HL-60/S4 (cell line): ENCODE results near the gene SRPK3.

Experiments
- in situ Hi-C: fragments of 300-500 bp; cut with MboI; formaldehyde crosslinking; loops from 2 replicates; pipeline ENCODE4 v1.14.3; 2022; ENCODE audit warnings: low sequenced_read_pairs

The SRPK3 gene

GRCh38 chrX:153743468-153744209 is 37.2 kb upstream of the SRPK3 start:
- in situ Hi-C loops: loop anchor here (25.0 kb wide), 1 partner anchor 794 kb away; the partner anchor contains the start of genes G6PD and IKBKG

GRCh38 chrX:153744210-153745066 is 36.4 kb upstream of the SRPK3 start:
- in situ Hi-C loops: loop anchor here (25.0 kb wide), 1 partner anchor 793 kb away; the partner anchor contains the start of genes G6PD and IKBKG

DNA sequence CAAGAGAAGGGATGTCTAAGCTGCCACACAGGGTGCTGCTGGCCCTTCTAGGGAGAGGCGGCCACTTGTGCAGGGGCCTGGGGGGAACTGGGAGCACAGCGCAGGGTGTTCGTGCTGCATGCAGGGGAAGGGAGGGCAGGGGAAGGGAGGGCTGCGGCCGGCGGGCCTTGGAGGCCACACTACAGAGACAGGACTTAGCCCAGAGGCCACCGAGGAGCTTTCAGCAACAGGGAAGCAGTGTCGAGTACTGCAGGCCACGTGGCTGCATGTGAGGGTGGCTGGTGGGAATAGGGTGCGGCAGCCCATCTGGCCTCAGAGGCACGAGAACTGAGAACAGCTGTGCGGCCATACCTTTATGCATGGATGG is 35.8 kb upstream of the SRPK3 start:
- in situ Hi-C loops: loop anchor here (25.0 kb wide), 1 partner anchor 792 kb away; the partner anchor contains the start of genes G6PD and IKBKG

DNA sequence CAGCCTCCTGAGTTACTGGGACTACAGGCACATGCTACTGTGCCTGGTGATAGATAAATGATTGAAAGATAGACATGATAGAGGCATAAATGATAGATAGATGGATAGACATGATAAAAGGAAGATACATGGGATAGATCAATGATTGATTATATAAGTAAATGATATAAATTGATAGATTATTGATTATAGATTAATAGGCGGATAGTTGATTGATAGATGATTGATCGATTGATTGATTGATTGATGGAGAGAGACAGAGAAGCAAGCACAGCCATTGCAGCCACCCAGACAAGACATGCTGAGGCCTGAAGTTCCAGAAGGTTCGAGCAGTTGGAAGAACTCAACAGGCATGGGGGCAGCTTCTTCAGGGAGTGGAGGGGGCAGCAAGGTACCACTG is 34.5 kb upstream of the SRPK3 start:
- in situ Hi-C loops: loop anchor here (25.0 kb wide), 1 partner anchor 791 kb away; the partner anchor contains the start of genes G6PD and IKBKG

GRCh38 chrX:153746991-153747390 is 33.9 kb upstream of the SRPK3 start:
- in situ Hi-C loops: loop anchor here (25.0 kb wide), 1 partner anchor 790 kb away; the partner anchor contains the start of genes G6PD and IKBKG

GRCh38 chrX:153749017-153749416 is 31.8 kb upstream of the SRPK3 start:
- in situ Hi-C loops: loop anchor here (25.0 kb wide), 1 partner anchor 788 kb away; the partner anchor contains the start of genes G6PD and IKBKG

GRCh38 chrX:153750127-153750774 is 30.6 kb upstream of the SRPK3 start:
- in situ Hi-C loops: no loop called here

GRCh38 chrX:153755136-153755535 is 25.7 kb upstream of the SRPK3 start:
- in situ Hi-C loops: no loop called here

GRCh38 chrX:153761863-153762262 is 19.0 kb upstream of the SRPK3 start:
- in situ Hi-C loops: no loop called here

GRCh38 chrX:153762626-153763173 is 18.1 kb upstream of the SRPK3 start:
- in situ Hi-C loops: no loop called here

DNA sequence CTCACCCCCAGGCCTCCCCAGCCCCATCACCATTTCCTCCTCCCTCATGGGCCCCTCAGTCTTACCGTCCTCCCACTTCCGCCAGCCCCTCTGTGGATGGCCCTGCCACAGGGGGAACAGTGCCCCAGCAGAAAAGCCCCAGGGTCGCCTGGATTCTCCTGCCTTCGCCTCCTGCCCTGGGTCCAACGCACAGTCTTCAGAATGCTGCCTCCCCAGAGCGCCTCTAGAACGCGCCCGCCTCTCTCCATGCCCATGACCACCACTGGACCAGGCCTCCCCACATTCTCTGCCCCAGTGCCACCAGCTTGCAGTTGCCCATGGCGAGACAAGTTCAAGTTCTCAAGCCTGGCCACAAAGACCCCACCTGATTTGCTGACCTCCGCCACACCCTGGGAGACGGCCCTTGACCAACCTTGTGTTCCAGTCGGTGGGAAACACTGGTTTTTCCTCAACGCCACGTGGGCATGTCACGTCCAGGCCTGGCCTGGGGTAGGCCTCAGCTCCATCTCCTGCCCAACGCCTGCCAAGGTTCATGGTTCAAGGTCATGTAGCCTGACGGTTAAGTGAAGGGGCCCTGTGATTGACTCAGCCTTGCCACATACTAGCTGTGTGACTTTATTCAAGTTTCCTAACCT is 17.4 kb upstream of the SRPK3 start:
- in situ Hi-C loops: no loop called here

- in situ Hi-C loops: no loop called here
Measured at GRCh38 chrX:153763989-153764755, 16.7 kb upstream of the SRPK3 start, which contains the start of gene PLXNB3. PLXNB3 (plus strand) TSS chrX:153764249; CDS start chrX:153765536, 1,287 bp downstream.

DNA sequence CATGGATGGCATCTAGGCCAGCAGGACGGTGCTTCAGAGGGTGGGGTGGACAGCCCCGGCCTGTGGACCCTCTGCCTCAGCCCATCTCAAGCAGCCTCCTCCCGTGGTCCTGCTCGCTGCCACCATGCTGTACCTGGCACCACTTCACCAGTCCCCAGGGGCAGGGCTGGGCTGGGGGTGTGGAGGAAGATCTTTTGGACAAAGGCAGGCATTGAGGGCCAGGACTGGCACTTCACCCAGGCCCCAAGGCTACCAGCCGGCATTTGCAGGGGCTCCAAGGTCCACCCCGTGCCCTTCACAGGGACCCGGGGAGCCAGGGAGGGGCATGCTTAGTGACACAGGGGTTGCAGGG is 16.1 kb upstream of the SRPK3 start:
- in situ Hi-C loops: no loop called here

- in situ Hi-C loops: no loop called here
Measured at GRCh38 chrX:153765138-153766079, 15.4 kb upstream of the SRPK3 start.

DNA sequence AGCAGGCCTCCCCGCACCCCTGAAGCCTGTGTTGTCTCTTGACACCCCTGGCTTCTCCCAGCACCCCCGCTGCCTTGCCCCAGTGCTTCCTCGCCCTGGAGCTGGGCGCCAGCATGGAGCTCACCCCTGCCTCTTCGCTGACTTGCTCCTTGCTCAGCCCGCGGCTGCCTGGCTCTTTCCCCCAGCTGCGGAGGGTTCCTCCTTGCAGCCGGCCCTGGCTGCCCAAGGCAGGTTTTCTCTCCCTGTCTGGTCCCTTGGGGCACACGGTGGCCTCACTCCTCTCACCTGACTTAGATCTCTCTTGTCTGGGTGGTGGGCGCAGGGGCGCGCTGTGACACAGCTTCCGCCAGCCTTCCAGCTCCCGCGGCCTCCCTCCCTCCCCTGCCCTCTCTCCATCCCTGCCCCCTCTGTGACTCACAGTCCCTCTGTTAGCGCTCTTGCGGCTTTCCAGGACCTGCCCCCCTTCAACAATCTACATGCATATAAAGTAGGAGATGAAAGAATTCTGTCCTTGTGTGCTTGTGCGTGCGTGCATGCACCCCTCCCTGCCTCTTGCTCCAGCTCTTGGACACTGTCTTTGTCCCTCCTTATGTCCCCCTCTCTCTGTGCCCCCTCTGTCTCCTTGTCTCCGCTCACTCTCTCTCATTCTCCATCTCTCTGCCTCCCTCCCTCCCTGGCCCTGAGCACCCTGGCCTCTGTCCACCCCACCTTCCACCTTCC is 14.6 kb upstream of the SRPK3 start:
- in situ Hi-C loops: no loop called here

GRCh38 chrX:153766871-153767673 is 13.8 kb upstream of the SRPK3 start:
- in situ Hi-C loops: no loop called here

DNA sequence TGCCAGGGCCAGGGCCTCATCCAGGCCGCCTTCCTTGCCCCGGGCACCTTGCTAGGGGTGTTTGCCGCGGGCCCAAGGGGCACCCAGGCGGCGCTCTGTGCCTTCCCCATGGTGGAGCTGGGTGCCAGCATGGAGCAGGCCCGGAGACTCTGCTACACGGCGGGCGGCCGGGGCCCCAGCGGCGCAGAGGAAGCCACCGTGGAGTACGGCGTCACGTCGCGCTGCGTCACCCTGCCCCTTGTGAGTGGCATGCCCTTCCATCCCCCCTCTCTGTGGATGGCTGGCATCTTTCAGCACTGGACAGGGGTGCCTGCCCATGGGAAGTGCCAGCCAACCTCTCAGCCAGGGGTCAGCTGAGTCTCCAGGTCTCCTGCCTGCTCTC is 13.2 kb upstream of the SRPK3 start:
- in situ Hi-C loops: no loop called here
